Sigmoid colon (tissue), 4 donors: ENCODE results near the gene GUCA1A.
"Not testable (repeated sequence)": the region's sequence is repeated elsewhere in the genome, so short reads cannot be mapped to it uniquely, and the experiment has no call there.

ENCODE experiments used
- EP300 ChIP-seq, 4 donors: sonication (generic); formaldehyde crosslinking; IDR thresholded peaks; one replicate each; pipeline ENCODE4 v1.6.1; 2017; ENCODE audit warnings: antibody characterized with exemption in 4 of 4
- POLR2AphosphoS5 ChIP-seq, 4 donors: sonication (generic); formaldehyde crosslinking; IDR thresholded peaks; one replicate each; pipeline ENCODE4 v1.6.1; 2017; ENCODE audit warnings: antibody characterized with exemption in 4 of 4
- TF ChIP-seq, protein P1 (sequence below), 4 experiments: fragments of 450-650 bp in 3 of 4; fragments of 200-600 bp in 1 of 4; IDR thresholded peaks; one replicate each; pipeline ENCODE4 v1.5.1; 2016 to 2019; ENCODE audit warnings: antibody characterized with exemption in 4 of 4, mild to moderate bottlenecking in 3 of 4, moderate library complexity in 2 of 4

DNA sequence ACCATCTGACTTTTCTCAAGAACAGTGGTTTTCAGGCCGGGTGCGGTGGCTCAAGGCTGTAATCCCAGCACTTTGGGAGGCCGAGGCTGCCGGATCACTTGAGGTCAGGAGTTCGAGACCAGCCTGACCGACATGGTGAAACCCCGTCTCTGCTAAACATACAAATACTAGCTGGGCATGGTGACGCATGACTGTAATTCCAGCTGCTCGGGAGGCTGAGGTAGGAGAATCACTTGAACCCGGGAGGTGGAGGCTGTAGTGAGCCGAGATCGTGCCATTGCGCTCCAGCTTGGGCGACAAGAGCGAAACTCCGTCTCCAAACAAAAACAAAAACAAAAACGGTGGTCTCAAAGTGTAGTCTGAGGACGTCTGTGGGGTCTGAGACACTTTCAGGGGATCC lies 43.3 kb downstream of the GUCA1A start:
- not testable (repeated sequence) for TF ChIP-seq EP300, POLR2AphosphoS5 (IDR thresholded peaks at IDR 0.05)
- TF ChIP-seq, protein P1, sequence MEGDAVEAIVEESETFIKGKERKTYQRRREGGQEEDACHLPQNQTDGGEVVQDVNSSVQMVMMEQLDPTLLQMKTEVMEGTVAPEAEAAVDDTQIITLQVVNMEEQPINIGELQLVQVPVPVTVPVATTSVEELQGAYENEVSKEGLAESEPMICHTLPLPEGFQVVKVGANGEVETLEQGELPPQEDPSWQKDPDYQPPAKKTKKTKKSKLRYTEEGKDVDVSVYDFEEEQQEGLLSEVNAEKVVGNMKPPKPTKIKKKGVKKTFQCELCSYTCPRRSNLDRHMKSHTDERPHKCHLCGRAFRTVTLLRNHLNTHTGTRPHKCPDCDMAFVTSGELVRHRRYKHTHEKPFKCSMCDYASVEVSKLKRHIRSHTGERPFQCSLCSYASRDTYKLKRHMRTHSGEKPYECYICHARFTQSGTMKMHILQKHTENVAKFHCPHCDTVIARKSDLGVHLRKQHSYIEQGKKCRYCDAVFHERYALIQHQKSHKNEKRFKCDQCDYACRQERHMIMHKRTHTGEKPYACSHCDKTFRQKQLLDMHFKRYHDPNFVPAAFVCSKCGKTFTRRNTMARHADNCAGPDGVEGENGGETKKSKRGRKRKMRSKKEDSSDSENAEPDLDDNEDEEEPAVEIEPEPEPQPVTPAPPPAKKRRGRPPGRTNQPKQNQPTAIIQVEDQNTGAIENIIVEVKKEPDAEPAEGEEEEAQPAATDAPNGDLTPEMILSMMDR (IDR thresholded peaks at IDR 0.05), result not testable (repeated sequence)
